SU-DHL-6 (cell line): ENCODE measurements around the gene CRADD.

Experiments
- H2AFZ ChIP-seq: fragments of 200-600 bp; sonication (generic); 2 replicates; pipeline ENCODE4 v1.6.1; 2014; ENCODE audit warnings: low read depth, mild to moderate bottlenecking, moderate library complexity, mixed read lengths, antibody characterized with exemption, low read length; ENCODE audit not compliant: severe bottlenecking
- H3F3A ChIP-seq: fragments of 200-600 bp; shearing (Covaris generic); 2 replicates; pipeline ENCODE4 v1.6.0; 2016; ENCODE audit warnings: antibody characterized with exemption, mild to moderate bottlenecking; ENCODE audit not compliant: insufficient read depth
- H3K27ac ChIP-seq: fragments of 200-600 bp; sonication (generic); 2 replicates; pipeline ENCODE4 v1.5.1; 2016; ENCODE audit warnings: low read depth, mild to moderate bottlenecking, low read length, moderate library complexity, mixed read lengths
- H3K27me3 ChIP-seq: fragments of 200-600 bp; sonication (generic), shearing (Covaris generic); 2 replicates; pipeline ENCODE4 v1.6.0; 2014; ENCODE audit warnings: mild to moderate bottlenecking, low read length
- H3K36me3 ChIP-seq: fragments of 200-600 bp; sonication (generic); 2 replicates; pipeline ENCODE4 v1.6.1; 2014; ENCODE audit warnings: mild to moderate bottlenecking, low read length, mixed read lengths
- H3K4me2 ChIP-seq: fragments of 300-600, 200-600 bp; shearing (Covaris generic), sonication (generic); 2 replicates; pipeline ENCODE4 v1.6.0; 2014; ENCODE audit warnings: low read length, low read depth, mild to moderate bottlenecking; ENCODE audit not compliant: poor library complexity, severe bottlenecking
- H3K4me3 ChIP-seq: fragments of 200-600 bp; sonication (generic); 2 replicates; pipeline ENCODE4 v1.5.1; 2014; ENCODE audit warnings: antibody characterized with exemption, low read length, mild to moderate bottlenecking, mixed read lengths; ENCODE audit not compliant: insufficient read depth, poor library complexity, severe bottlenecking
- H3K79me2 ChIP-seq: fragments of 200-600 bp; sonication (generic); 2 replicates; pipeline ENCODE4 v1.6.1; 2014; ENCODE audit warnings: mild to moderate bottlenecking, low read length, moderate library complexity; ENCODE audit not compliant: insufficient read depth
- H3K9ac ChIP-seq: fragments of 200-600 bp; sonication (generic); 2 replicates; pipeline ENCODE4 v1.7.0; 2014; ENCODE audit warnings: mild to moderate bottlenecking, low read length
- H3K9me2 ChIP-seq: fragments of 200-600 bp; sonication (generic); replicated peaks from 2 replicates; pipeline ENCODE4 v1.6.1; 2014; ENCODE audit warnings: low read length; ENCODE audit not compliant: insufficient read depth
- H3K9me3 ChIP-seq: fragments of 200-600 bp; sonication (generic); 2 replicates; pipeline ENCODE4 v1.6.1; 2014; ENCODE audit warnings: low read length, mixed read lengths; ENCODE audit not compliant: insufficient read depth
- H4K20me1 ChIP-seq: fragments of 200-600 bp; sonication (generic); 2 replicates; pipeline ENCODE4 v1.6.1; 2014; ENCODE audit warnings: low read depth, mild to moderate bottlenecking, antibody characterized with exemption, low read length, moderate library complexity, mixed read lengths
- CTCF ChIP-seq: fragments of 200-600 bp; sonication (generic); IDR thresholded peaks from one replicate; pipeline ENCODE4 v1.5.1; 2017; ENCODE audit warnings: antibody characterized with exemption, mild to moderate bottlenecking, low read length, moderate library complexity; ENCODE audit not compliant: insufficient read depth, poor library complexity, severe bottlenecking
- EZH2phosphoT487 ChIP-seq: fragments of 200-600 bp; sonication (generic), shearing (Covaris generic); conservative IDR thresholded peaks from 2 replicates; pipeline ENCODE4 v1.6.1; 2018; ENCODE audit warnings: mild to moderate bottlenecking, antibody characterized with exemption, low read length, moderate library complexity, mixed read lengths

Gene CRADD

GRCh38 chr12:93918262-93918661 lies 241.1 kb downstream of the CRADD start:
- Histone ChIP-seq H4K20me1 (no peaks in the 10 kb centered on the region), H3K4me3 (no peak overlapping the region), H3K4me2 (no peak overlapping the region), H2AFZ (no peak overlapping the region), H3K9ac (no peak overlapping the region), H3K9me3 (no peaks in the 10 kb centered on the region), H3K36me3 (no peaks in the 10 kb centered on the region), H3K79me2 (no peaks in the 10 kb centered on the region), H3K27me3 (no peaks in the 10 kb centered on the region), H3K9me2 (no peaks in the 10 kb centered on the region), H3K27ac (no peak overlapping the region), H3F3A (no peaks in the 10 kb centered on the region)
- TF ChIP-seq CTCF = no peak

GRCh38 chr12:93918900-93919299 lies 241.7 kb downstream of the CRADD start:
- H3K27ac ChIP-seq = no peak overlapping the region
- H2AFZ ChIP-seq = no peak overlapping the region
- H4K20me1 ChIP-seq = no peaks in the 10 kb centered on the region
- no peak for TF ChIP-seq EZH2phosphoT487
- TF ChIP-seq CTCF = no peak
- H3K79me2 ChIP-seq = no peaks in the 10 kb centered on the region
- no peaks in the 10 kb centered on the region for H3K9me2 ChIP-seq
- H3K9me3 ChIP-seq = no peaks in the 10 kb centered on the region
- no peak overlapping the region for H3K9ac ChIP-seq
- H3K4me3 ChIP-seq = no peak overlapping the region
- H3F3A ChIP-seq = no peaks in the 10 kb centered on the region
- no peaks in the 10 kb centered on the region for H3K27me3 ChIP-seq
- H3K4me2 ChIP-seq = no peak overlapping the region
- H3K36me3 ChIP-seq = no peaks in the 10 kb centered on the region

- Histone ChIP-seq H2AFZ (no peak overlapping the region), H3K4me3 (no peak overlapping the region), H3K27ac (no peak overlapping the region), H3K9me2 (no peaks in the 10 kb centered on the region), H3K9me3 (no peaks in the 10 kb centered on the region), H3K4me2 (no peak overlapping the region), H3F3A (no peaks in the 10 kb centered on the region), H3K79me2 (no peaks in the 10 kb centered on the region), H4K20me1 (no peaks in the 10 kb centered on the region), H3K27me3 (no peaks in the 10 kb centered on the region), H3K9ac (no peak overlapping the region), H3K36me3 (no peaks in the 10 kb centered on the region)
- no peak for TF ChIP-seq EZH2phosphoT487
- TF ChIP-seq CTCF = no peak
Measured at GRCh38 chr12:93921521-93921920, 244.3 kb downstream of the CRADD start.

- H3K27ac ChIP-seq = no peak overlapping the region
- no peaks in the 10 kb centered on the region for H3K27me3 ChIP-seq
- no peak overlapping the region for H3K4me2 ChIP-seq
- H3K9ac ChIP-seq = no peak overlapping the region
- no peaks in the 10 kb centered on the region for H3K79me2 ChIP-seq
- H3K9me2 ChIP-seq = no peaks in the 10 kb centered on the region
- TF ChIP-seq CTCF = no peak
- no peak for TF ChIP-seq EZH2phosphoT487
- H3K4me3 ChIP-seq = no peak overlapping the region
- no peaks in the 10 kb centered on the region for H3K9me3 ChIP-seq
- H3K36me3 ChIP-seq = no peaks in the 10 kb centered on the region
- H2AFZ ChIP-seq = no peak overlapping the region
- no peaks in the 10 kb centered on the region for H4K20me1 ChIP-seq
- H3F3A ChIP-seq = no peaks in the 10 kb centered on the region
Measured at GRCh38 chr12:93922583-93923006, 245.4 kb downstream of the CRADD start.
